ENCODE results near the gene CPNE2.

DNA sequence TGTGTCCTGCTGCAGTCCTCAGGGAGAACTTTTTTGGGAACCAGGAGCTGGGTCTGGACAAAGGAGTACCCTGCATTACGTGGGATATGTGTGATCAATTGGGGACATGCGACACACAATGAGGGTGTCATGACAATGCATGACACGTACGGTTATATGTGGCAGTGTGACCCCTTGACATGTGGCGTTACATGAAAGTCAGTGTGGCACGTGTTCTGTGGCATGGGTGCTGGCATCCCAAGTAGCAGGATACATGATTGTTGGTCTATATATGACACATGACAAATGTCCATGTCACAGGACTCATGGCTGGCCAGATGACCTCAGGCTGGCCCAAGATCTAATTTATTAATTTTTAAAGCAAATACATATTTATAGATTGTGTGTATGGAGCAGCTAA is 9.7 kb upstream of the CPNE2 start:
- TF ChIP-seq, protein P1, sequence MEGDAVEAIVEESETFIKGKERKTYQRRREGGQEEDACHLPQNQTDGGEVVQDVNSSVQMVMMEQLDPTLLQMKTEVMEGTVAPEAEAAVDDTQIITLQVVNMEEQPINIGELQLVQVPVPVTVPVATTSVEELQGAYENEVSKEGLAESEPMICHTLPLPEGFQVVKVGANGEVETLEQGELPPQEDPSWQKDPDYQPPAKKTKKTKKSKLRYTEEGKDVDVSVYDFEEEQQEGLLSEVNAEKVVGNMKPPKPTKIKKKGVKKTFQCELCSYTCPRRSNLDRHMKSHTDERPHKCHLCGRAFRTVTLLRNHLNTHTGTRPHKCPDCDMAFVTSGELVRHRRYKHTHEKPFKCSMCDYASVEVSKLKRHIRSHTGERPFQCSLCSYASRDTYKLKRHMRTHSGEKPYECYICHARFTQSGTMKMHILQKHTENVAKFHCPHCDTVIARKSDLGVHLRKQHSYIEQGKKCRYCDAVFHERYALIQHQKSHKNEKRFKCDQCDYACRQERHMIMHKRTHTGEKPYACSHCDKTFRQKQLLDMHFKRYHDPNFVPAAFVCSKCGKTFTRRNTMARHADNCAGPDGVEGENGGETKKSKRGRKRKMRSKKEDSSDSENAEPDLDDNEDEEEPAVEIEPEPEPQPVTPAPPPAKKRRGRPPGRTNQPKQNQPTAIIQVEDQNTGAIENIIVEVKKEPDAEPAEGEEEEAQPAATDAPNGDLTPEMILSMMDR (IDR thresholded peaks at IDR 0.05) = no peak
- TF ChIP-seq POLR2A (IDR thresholded peaks at IDR 0.05) = no peak

All from lower leg skin (tissue), 3 donors.